ENCODE measurements around the gene PCID2.

DNA sequence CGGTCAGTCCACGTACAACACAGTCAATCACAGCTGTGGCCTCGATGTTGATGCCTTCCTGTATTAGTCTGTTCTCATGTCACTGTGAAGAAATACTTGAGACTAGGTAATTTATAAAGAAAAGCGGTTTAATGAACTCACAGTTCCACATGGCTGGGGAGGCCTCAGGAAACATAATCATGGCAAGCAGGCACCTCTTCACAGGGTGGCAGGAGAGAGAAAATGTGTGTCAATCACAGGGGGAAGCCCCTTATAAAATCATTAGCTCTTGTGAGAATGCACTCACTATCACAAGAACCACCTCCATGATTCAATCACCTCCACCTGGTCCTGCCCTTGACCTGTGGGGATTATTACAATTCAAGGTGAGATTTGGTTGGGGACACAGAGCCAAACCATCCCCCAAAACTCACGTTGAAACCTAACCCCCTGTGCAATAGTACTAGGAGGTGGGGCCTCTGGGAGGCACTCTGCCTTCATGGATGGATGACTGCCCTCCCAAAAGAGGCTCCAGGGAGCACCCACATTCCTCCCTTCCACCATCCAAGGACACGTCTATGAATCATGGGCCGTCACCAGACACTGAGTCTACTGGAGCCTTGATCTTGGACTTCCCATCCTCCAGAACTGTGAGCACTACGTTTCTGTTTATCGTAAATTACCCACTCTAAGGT lies 52.4 kb downstream of the PCID2 start:
- TF ChIP-seq, protein P1, sequence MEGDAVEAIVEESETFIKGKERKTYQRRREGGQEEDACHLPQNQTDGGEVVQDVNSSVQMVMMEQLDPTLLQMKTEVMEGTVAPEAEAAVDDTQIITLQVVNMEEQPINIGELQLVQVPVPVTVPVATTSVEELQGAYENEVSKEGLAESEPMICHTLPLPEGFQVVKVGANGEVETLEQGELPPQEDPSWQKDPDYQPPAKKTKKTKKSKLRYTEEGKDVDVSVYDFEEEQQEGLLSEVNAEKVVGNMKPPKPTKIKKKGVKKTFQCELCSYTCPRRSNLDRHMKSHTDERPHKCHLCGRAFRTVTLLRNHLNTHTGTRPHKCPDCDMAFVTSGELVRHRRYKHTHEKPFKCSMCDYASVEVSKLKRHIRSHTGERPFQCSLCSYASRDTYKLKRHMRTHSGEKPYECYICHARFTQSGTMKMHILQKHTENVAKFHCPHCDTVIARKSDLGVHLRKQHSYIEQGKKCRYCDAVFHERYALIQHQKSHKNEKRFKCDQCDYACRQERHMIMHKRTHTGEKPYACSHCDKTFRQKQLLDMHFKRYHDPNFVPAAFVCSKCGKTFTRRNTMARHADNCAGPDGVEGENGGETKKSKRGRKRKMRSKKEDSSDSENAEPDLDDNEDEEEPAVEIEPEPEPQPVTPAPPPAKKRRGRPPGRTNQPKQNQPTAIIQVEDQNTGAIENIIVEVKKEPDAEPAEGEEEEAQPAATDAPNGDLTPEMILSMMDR (IDR thresholded peaks at IDR 0.05; ENCODE audit: low read depth, low read length), result no peak
- TF ChIP-seq EZH2phosphoT487 (IDR thresholded peaks at IDR 0.05; ENCODE audit: low read depth), result no peak
